K562 (cell line): ENCODE data around the gene KLC3. TPM values are rescaled to one million over a fixed set of nuclear protein-coding genes. Genes with fewer than 3 reads are reported as not detected.
A peak's percentile ranks its signal among the peaks of the same experiment; 100 is the strongest.

Experiments used
- ATAC-seq: fragments of 200-7000 bp; cut with Tn5 transposase; 3 replicates; pipeline ENCODE4 v1.9.1; 2020; ENCODE audit warnings: moderate library complexity
- BruUV-seq: library from RNA; stranded (reverse); fragments of 400-500 nt; replicated peaks from 2 replicates; lab custom pipeline; 2021; lab: Mats Ljungman, UMichigan
- CTCF ChIA-PET: fragments of 300-600 bp; formaldehyde crosslinking; extraction: SDS; loops from one replicate; lab custom pipeline; 2021; ENCODE audit warnings: low intra/inter-chr PET ratio; lab: Yijun Ruan, JAX
- POLR2A ChIA-PET: fragments of 300-600, 350-650 bp; sonication (Branson Sonifier 250); formaldehyde crosslinking; extraction: SDS; loops from one replicate; lab custom pipeline; 2021; ENCODE audit warnings: antibody characterized with exemption, inconsistent platforms; lab: Yijun Ruan, JAX
- DNase-seq, 4 experiments: peaks; one replicate each; pipeline versions ENCODE4 v3.0.0 to v3.0.0-alpha.2; 2011 to 2018; ENCODE audit warnings: low spot score in 3 of 4, mixed read lengths in 3 of 4; ENCODE audit errors: extremely low read depth in 1 of 4
- FAIRE-seq: peaks from 2 replicates; lab custom pipeline; 2011; peaks lifted over from hg19 to GRCh38; lab: Jason Lieb, UNC
- H2AFZ ChIP-seq: 2 replicates; pipeline ENCODE4 v1.6.0; 2011; ENCODE audit warnings: low read depth, low read length, control low read depth, inconsistent platforms
- H3K27ac ChIP-seq: fragments of 200-600 bp; 3 replicates; pipeline ENCODE4 v1.8.0; 2011; ENCODE audit warnings: low read depth, mild to moderate bottlenecking, control low read depth, inconsistent platforms, low read length, moderate library complexity, mixed read lengths; ENCODE audit errors: extremely low read depth
- H3K27me3 ChIP-seq, 2 experiments: fragments of 300-600 bp in 1 of 2; 2 replicates in 1 of 2; 3 replicates in 1 of 2; pipeline versions ENCODE4 v1.6.0 to v1.8.0; 2011; ENCODE audit warnings: inconsistent platforms in 2 of 2, low read length in 2 of 2, mild to moderate bottlenecking in 1 of 2, mixed read lengths in 1 of 2, moderate library complexity in 1 of 2; ENCODE audit not compliant: control insufficient read depth in 2 of 2, insufficient read depth in 2 of 2
- H3K36me3 ChIP-seq: fragments of 300-600 bp; 3 replicates; pipeline ENCODE4 v1.8.0; 2011; ENCODE audit warnings: mild to moderate bottlenecking, low read length, inconsistent platforms; ENCODE audit not compliant: control insufficient read depth, insufficient read depth
- H3K4me1 ChIP-seq, 2 experiments: fragments of 200-600 bp in 1 of 2; replicated peaks in 1 of 2; 2 replicates in 1 of 2; 3 replicates in 1 of 2; pipeline versions ENCODE4 v1.5.1 to v1.8.0; 2011; ENCODE audit warnings: inconsistent platforms in 2 of 2, low read length in 2 of 2, mild to moderate bottlenecking in 1 of 2, mixed read lengths in 1 of 2, moderate library complexity in 1 of 2; ENCODE audit not compliant: control insufficient read depth in 2 of 2, insufficient read depth in 2 of 2
- H3K4me2 ChIP-seq: 2 replicates; pipeline ENCODE4 v1.6.1; 2011; ENCODE audit warnings: low read length, control low read depth, inconsistent platforms, mixed read lengths; ENCODE audit not compliant: insufficient read depth
- H3K4me3 ChIP-seq: fragments of 200-600 bp; sonication (generic), shearing (Covaris generic); 2 replicates; pipeline ENCODE4 v1.5.1; 2016; ENCODE audit warnings: control low read depth, inconsistent platforms
- H3K79me2 ChIP-seq: fragments of 200-600 bp; 3 replicates; pipeline ENCODE4 v1.8.0; 2011; ENCODE audit warnings: low read length, inconsistent platforms; ENCODE audit not compliant: control insufficient read depth, insufficient read depth
- H3K9ac ChIP-seq, 2 experiments: 2 replicates each; pipeline versions ENCODE4 v1.6.0 to v1.6.1; 2011; ENCODE audit warnings: low read depth in 2 of 2, low read length in 2 of 2, control low read depth in 1 of 2, inconsistent platforms in 1 of 2, mild to moderate bottlenecking in 1 of 2, mixed read lengths in 1 of 2; ENCODE audit not compliant: insufficient read depth in 1 of 2
- H3K9me1 ChIP-seq: one replicate; pipeline ENCODE4 v1.6.0; 2011; ENCODE audit warnings: inconsistent platforms, mild to moderate bottlenecking, low read length, moderate library complexity; ENCODE audit not compliant: control insufficient read depth, insufficient read depth
- H3K9me3 ChIP-seq: replicated peaks from 2 replicates; pipeline ENCODE4 v1.5.1; 2011; ENCODE audit warnings: low read depth, low read length, inconsistent platforms; ENCODE audit not compliant: control insufficient read depth, insufficient read depth
- H4K20me1 ChIP-seq: replicated peaks from 2 replicates; pipeline ENCODE4 v1.6.1; 2011; ENCODE audit warnings: low read length, inconsistent platforms, mixed read lengths; ENCODE audit not compliant: control insufficient read depth, insufficient read depth
- ELF1 ChIP-seq: fragments of 200-800 bp; sonication (Bioruptor generic); IDR thresholded peaks from 2 replicates; pipeline ENCODE4 v1.6.1; 2016; ENCODE audit warnings: missing genetic modification characterization, missing compliant biosample characterization
- NFYB ChIP-seq: IDR thresholded peaks from 2 replicates; pipeline ENCODE4 v1.6.1; 2011; ENCODE audit warnings: mild to moderate bottlenecking, moderate library complexity; ENCODE audit not compliant: insufficient read length; ENCODE audit errors: extremely low read depth
- POLR2G ChIP-seq: fragments of 200-400 bp; formaldehyde crosslinking; IDR thresholded peaks from 2 replicates; pipeline ENCODE4 v1.6.1; 2017; ENCODE audit warnings: low read depth, mild to moderate bottlenecking, antibody characterized with exemption, low read length, moderate library complexity
- PYGO2 ChIP-seq: fragments of 450-650 bp; IDR thresholded peaks from 2 replicates; pipeline ENCODE4 v1.6.1; 2016; ENCODE audit warnings: mild to moderate bottlenecking, missing genetic modification characterization, moderate library complexity, missing compliant biosample characterization
- SMAD2 ChIP-seq: fragments of 150-350 bp; IDR thresholded peaks from 2 replicates; pipeline ENCODE4 v1.6.1; 2014; ENCODE audit warnings: low read depth, mild to moderate bottlenecking, low read length
- ZNF696 ChIP-seq: fragments of 250-450 bp; sonication (Bioruptor Pico); conservative IDR thresholded peaks from 2 replicates; pipeline ENCODE4 v1.4.0; 2020; ENCODE audit warnings: mild to moderate bottlenecking, moderate library complexity
- WGBS: fragments of 100-300 bp; shearing (Covaris generic); methylation state at CpG from one replicate; pipeline ENCODE4 v1.1.6; 2016; ENCODE audit warnings: low coverage, mixed read lengths; ENCODE audit not compliant: insufficient coverage; ENCODE audit errors: missing lambda C conversion rate; 5-methylcytosine and 5-hydroxymethylcytosine counted together
- in situ Hi-C: fragments of 300-500 bp; cut with MboI; formaldehyde crosslinking; loops from 4 replicates; pipeline ENCODE4 v1.15.0; 2018; ENCODE audit warnings: inconsistent platforms, mixed read lengths
- intact Hi-C: fragments of 100-400 bp; cut with micrococcal nuclease; formaldehyde crosslinking; loops from 2 replicates; pipeline ENCODE4 v1.14.2; 2022
- polyA plus RNA-seq, 8 experiments: library from polyadenylated mRNA; depleted of rRNA in 4 of 8; stranded (reverse) in 5 of 8; unstranded in 3 of 8; fragments of >200 nt; fragmentation: Nextera tagmentation in 2 of 8; fragmentation: Illumina TruSeq in 1 of 8; extraction: Ambion mirVana in 2 of 8; extraction: Trizol in 1 of 8; gene quantifications; 2 replicates each; pipeline versions ENCODE4 v1.2.1 to v1.2.3, GENCODE V29; 2011 to 2014; ENCODE audit warnings: inconsistent platforms in 1 of 8, missing spikeins in 1 of 8
- total RNA-seq, 7 experiments: library from RNA; depleted of rRNA in 6 of 7; stranded (reverse); fragments of >200 nt in 6 of 7; fragmentation: Illumina TruSeq in 2 of 7; extraction: Trizol in 2 of 7; gene quantifications; 2 replicates each; pipeline versions ENCODE4 v1.2.1 to v1.2.3, GENCODE V29; 2011 to 2021; ENCODE audit warnings: low replicate concordance in 1 of 7

KLC3 gene
- total and polyA plus RNA-seq, 9 of the 15 experiments (the other 6 are each of a cell fraction or from before 2014, with no cell fraction given): 0.03 to 1.2 (median 0.59) TPM; not detected in 3

DNA sequence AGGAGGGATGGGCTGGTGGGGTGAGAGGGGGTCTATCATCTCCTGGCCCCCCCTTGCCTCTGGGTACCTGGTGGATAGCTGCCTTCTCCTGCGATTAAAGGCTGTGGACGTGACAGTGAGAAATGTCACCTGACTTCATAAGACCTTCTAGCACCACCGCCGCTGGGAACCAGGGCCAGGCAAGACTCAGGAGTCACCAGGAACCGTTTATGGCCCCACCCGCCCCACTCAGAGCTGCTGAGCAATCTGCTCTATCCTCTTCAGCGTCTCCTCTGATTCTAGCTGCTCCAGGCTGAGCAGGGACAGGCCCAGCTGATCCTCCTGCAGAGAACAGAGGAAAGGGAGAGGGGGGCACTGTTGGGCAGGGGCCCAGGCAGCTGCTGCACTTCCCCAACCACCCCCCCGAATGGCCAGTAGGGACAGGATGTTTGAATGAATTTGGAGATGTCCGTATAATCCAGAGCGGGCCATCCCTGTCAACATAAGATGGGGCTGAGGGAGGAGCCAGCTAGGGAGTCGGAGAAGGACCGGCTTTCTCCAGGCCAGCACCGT, 10.9 kb downstream of the KLC3 start:
- Histone ChIP-seq H3K9me3 (no peaks in the 10 kb centered on the region), H3K79me2 (no peaks in the 10 kb centered on the region), H3K36me3 (peaks cover 67% of the 10 kb centered on the region; the same call in 2 of the 3 replicates), H3K4me1 (peaks cover 0 to 43% of the 10 kb centered on the region in 2 experiments; a peak in 2 of 5 replicates), H3K9me1 (no peaks in the 10 kb centered on the region), H3K9ac (no peak overlapping the region; a peak in 1 of 4 replicates), H4K20me1 (peaks cover 3% of the 10 kb centered on the region; the same call in 1 of the 2 replicates), H3K4me2 (no peak overlapping the region), H3K4me3 (no peak overlapping the region), H3K27me3 (no peaks in the 10 kb centered on the region), H2AFZ (no peak overlapping the region), H3K27ac (no peak overlapping the region)
- ChIA-PET CTCF (no interaction called here), POLR2A (interaction anchor here (0.6 to 0.7 kb wide), 4 partner anchors 12 to 500 kb away, joined by 3 read pairs; no protein-coding TSS in a partner anchor)
- TF ChIP-seq PYGO2 (tag) (no peak), SMAD2 (no peak)
- in situ Hi-C loops (no loop called here), intact Hi-C loops (no loop called here)
- no peak for ATAC-seq
- FAIRE-seq: no peak
- DNase-seq: no peak
- 37% methylated on average over 8 of the region's 13 CpGs for WGBS
- BruUV-seq: no TSS peak

DNA sequence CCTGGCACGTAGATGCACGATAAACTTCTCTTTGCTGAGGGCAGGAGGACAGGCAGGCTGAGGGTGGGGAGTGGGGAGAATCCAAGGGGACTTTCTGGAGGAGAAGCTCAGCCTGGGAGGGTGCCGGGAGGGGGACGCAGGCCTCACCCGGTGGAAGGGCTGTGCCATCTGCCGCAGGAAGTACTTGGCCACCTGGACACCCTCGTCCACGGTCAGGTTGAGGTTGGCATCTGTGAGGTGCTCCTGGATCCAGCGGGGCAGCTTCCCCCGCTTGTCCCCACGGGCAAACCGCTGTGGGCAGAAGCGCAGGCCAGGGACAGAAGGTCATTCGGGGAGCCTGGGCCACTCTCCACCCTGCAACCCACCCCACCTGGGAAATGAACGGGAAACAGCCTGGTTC, 11.5 kb downstream of the KLC3 start:
- H2AFZ ChIP-seq: no peak overlapping the region
- ChIA-PET POLR2A (interaction anchor here (0.6 to 0.7 kb wide), 3 partner anchors 12 to 501 kb away, joined by 3 read pairs; no protein-coding TSS in a partner anchor), CTCF (no interaction called here)
- DNase-seq (no peak), FAIRE-seq (no peak), ATAC-seq (no peak)
- H3K4me3 ChIP-seq: no peak overlapping the region
- H3K9me3 ChIP-seq: no peaks in the 10 kb centered on the region
- no peak overlapping the region for H3K4me2 ChIP-seq
- peak; percentile 23; the same call in 1 of the 2 replicates for TF ChIP-seq POLR2G
- no peak for TF ChIP-seq NFYB
- TF ChIP-seq ZNF696: no peak
- no peak for TF ChIP-seq ELF1 (tag)
- H3K36me3 ChIP-seq: peaks cover 72% of the 10 kb centered on the region; the same call in 2 of the 3 replicates
- WGBS: 84% methylated on average over 9 of the region's 15 CpGs
- H3K27ac ChIP-seq: no peak overlapping the region
- intact Hi-C loops (no loop called here), in situ Hi-C loops (no loop called here)
- no peaks in the 10 kb centered on the region for H3K79me2 ChIP-seq
- no peaks in the 10 kb centered on the region for H3K27me3 ChIP-seq
- no peaks in the 10 kb centered on the region for H3K9me1 ChIP-seq
- H3K9ac ChIP-seq: peak overlapping the region in 1 of 2 experiments; percentile 28; a peak in 2 of 4 replicates
- H4K20me1 ChIP-seq: peaks cover 3% of the 10 kb centered on the region; the same call in 1 of the 2 replicates
- no TSS peak for BruUV-seq
- peaks cover 0 to 42% of the 10 kb centered on the region in 2 experiments; a peak in 2 of 5 replicates for H3K4me1 ChIP-seq
